MM.1S (cell line): Measurements from ENCODE around the gene MSI2.

Experiments used
- DNase-seq: peaks from one replicate; pipeline ENCODE4 v3.0.0-alpha.2; 2015
- H2AFZ ChIP-seq: fragments of 300-600 bp; sonication (generic); 2 replicates; pipeline ENCODE4 v1.6.0; 2016; ENCODE audit warnings: antibody characterized with exemption, low read length
- H3F3A ChIP-seq: fragments of 300-600 bp; sonication (generic); 2 replicates; pipeline ENCODE4 v1.6.1; 2016; ENCODE audit warnings: mild to moderate bottlenecking, antibody characterized with exemption, low read length, moderate library complexity, mixed read lengths; ENCODE audit not compliant: insufficient read depth
- H3K27ac ChIP-seq: fragments of 300-600 bp; sonication (generic); 2 replicates; pipeline ENCODE4 v1.5.1; 2016; ENCODE audit warnings: mild to moderate bottlenecking, low read length
- H3K27me3 ChIP-seq: fragments of 300-600 bp; sonication (generic); replicated peaks from 2 replicates; pipeline ENCODE4 v1.6.0; 2016; ENCODE audit warnings: low read length; ENCODE audit not compliant: insufficient read depth
- H3K36me3 ChIP-seq: fragments of 300-600 bp; sonication (generic); replicated peaks from 2 replicates; pipeline ENCODE4 v1.6.1; 2016; ENCODE audit warnings: mild to moderate bottlenecking, low read length, mixed read lengths; ENCODE audit not compliant: insufficient read depth
- H3K4me1 ChIP-seq: fragments of 300-600 bp; sonication (generic); 2 replicates; pipeline ENCODE4 v1.6.1; 2016; ENCODE audit warnings: low read length, mixed read lengths
- H3K4me2 ChIP-seq: fragments of 300-600 bp; sonication (generic); 2 replicates; pipeline ENCODE4 v1.6.0; 2016; ENCODE audit warnings: low read depth, low read length
- H3K4me3 ChIP-seq: fragments of 300-600 bp; sonication (generic); 2 replicates; pipeline ENCODE4 v1.5.1; 2016; ENCODE audit warnings: low read length, mixed read lengths
- H3K79me2 ChIP-seq: fragments of 300-600 bp; sonication (generic); 2 replicates; pipeline ENCODE4 v1.6.1; 2016; ENCODE audit warnings: mixed run types, low read length, mixed read lengths
- H3K9ac ChIP-seq: fragments of 300-600 bp; sonication (generic); 2 replicates; pipeline ENCODE4 v1.6.1; 2016; ENCODE audit warnings: low read length, mixed read lengths
- H3K9me2 ChIP-seq: fragments of 300-600 bp; sonication (generic); replicated peaks from 2 replicates; pipeline ENCODE4 v1.6.1; 2016; ENCODE audit warnings: mild to moderate bottlenecking, low read length, mixed read lengths; ENCODE audit not compliant: insufficient read depth
- H3K9me3 ChIP-seq: fragments of 300-600 bp; sonication (generic); replicated peaks from 2 replicates; pipeline ENCODE4 v1.6.1; 2016; ENCODE audit warnings: mild to moderate bottlenecking, low read length, mixed read lengths; ENCODE audit not compliant: insufficient read depth
- H4K20me1 ChIP-seq: fragments of 300-600 bp; sonication (generic); 2 replicates; pipeline ENCODE4 v1.6.1; 2016; ENCODE audit warnings: mild to moderate bottlenecking, low read length, moderate library complexity, mixed read lengths; ENCODE audit not compliant: insufficient read depth
- EZH2 ChIP-seq: fragments of 300-600 bp; sonication (generic); optimal IDR thresholded peaks from 2 replicates; pipeline ENCODE3; 2017; ENCODE audit warnings: low read depth, mild to moderate bottlenecking, antibody characterized with exemption, low read length, mixed read lengths
- EZH2phosphoT487 ChIP-seq: fragments of 300-600 bp; sonication (generic); IDR thresholded peaks from 2 replicates; pipeline ENCODE4 v1.6.1; 2018; ENCODE audit warnings: antibody characterized with exemption, low read length
- TF ChIP-seq, protein P1 (sequence below): fragments of 300-600 bp; sonication (generic); IDR thresholded peaks from 2 replicates; pipeline ENCODE4 v1.5.1; 2016; ENCODE audit warnings: antibody characterized with exemption, low read length, mixed read lengths

The MSI2 gene

DNA sequence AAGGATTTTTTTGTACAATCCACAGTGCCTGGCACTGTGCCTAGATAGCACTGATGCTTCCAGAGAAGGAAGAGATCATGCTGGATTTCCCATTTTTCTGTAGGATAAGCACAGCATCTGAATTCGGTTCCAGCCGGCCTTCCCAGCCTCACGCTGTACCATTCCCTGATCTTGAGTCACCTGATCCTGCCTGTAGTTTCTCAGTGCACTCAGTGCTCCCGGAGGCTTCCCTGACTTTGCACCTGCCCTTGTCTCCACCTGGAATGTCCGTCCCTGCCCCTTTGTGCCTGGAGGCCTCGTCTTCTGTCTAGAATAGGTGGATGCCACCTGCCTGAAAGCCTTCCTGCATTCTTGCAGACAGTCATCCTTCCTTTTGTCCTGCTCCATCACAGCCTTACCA is 308.9 kb downstream of the MSI2 start:
- Histone ChIP-seq H3K79me2 (peaks cover 4% of the 10 kb centered on the region; the same call in 1 of the 2 replicates), H2AFZ (no peak overlapping the region), H3K36me3 (no peaks in the 10 kb centered on the region), H3K9ac (no peak overlapping the region), H3K4me1 (no peaks in the 10 kb centered on the region), H3K4me3 (no peak overlapping the region), H4K20me1 (no peaks in the 10 kb centered on the region), H3K9me2 (no peaks in the 10 kb centered on the region), H3K27ac (no peak overlapping the region), H3K27me3 (no peaks in the 10 kb centered on the region), H3K9me3 (no peaks in the 10 kb centered on the region), H3K4me2 (no peak overlapping the region), H3F3A (no peaks in the 10 kb centered on the region)
- DNase-seq, result no peak
- TF ChIP-seq EZH2phosphoT487, result no peak
- TF ChIP-seq, protein P1, sequence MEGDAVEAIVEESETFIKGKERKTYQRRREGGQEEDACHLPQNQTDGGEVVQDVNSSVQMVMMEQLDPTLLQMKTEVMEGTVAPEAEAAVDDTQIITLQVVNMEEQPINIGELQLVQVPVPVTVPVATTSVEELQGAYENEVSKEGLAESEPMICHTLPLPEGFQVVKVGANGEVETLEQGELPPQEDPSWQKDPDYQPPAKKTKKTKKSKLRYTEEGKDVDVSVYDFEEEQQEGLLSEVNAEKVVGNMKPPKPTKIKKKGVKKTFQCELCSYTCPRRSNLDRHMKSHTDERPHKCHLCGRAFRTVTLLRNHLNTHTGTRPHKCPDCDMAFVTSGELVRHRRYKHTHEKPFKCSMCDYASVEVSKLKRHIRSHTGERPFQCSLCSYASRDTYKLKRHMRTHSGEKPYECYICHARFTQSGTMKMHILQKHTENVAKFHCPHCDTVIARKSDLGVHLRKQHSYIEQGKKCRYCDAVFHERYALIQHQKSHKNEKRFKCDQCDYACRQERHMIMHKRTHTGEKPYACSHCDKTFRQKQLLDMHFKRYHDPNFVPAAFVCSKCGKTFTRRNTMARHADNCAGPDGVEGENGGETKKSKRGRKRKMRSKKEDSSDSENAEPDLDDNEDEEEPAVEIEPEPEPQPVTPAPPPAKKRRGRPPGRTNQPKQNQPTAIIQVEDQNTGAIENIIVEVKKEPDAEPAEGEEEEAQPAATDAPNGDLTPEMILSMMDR, result no peak
- TF ChIP-seq EZH2, result no peak

DNA sequence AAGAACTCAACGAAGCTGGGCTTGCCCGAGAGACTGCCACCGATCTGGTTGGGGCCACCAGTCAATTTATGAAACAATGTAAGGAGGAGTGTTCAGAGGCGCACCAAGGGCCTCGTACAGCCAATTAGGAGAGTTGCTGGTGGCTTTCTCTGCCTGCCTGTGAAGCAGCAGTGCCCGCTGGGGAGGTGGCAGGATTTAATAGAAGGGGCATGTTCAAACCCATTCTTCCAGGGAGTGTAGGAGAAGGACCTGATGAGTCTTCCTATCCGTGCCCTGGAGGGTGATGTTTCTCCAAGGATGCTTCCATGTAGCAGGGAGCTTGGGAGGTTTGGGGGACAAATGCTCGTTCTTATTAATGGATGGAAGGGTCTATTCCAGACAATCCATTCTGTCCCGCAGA is 310.4 kb downstream of the MSI2 start:
- Histone ChIP-seq H3K27ac (no peak overlapping the region), H3K27me3 (no peaks in the 10 kb centered on the region), H3K9ac (no peak overlapping the region), H4K20me1 (no peaks in the 10 kb centered on the region), H2AFZ (no peak overlapping the region), H3K79me2 (peaks cover 4% of the 10 kb centered on the region; the same call in 1 of the 2 replicates), H3K9me2 (no peaks in the 10 kb centered on the region), H3K36me3 (no peaks in the 10 kb centered on the region), H3K4me3 (no peak overlapping the region), H3K9me3 (no peaks in the 10 kb centered on the region), H3F3A (no peaks in the 10 kb centered on the region), H3K4me2 (no peak overlapping the region), H3K4me1 (no peaks in the 10 kb centered on the region)
- TF ChIP-seq EZH2phosphoT487, result no peak
- TF ChIP-seq, protein P1, result no peak
- TF ChIP-seq EZH2, result no peak
- DNase-seq, result no peak

DNA sequence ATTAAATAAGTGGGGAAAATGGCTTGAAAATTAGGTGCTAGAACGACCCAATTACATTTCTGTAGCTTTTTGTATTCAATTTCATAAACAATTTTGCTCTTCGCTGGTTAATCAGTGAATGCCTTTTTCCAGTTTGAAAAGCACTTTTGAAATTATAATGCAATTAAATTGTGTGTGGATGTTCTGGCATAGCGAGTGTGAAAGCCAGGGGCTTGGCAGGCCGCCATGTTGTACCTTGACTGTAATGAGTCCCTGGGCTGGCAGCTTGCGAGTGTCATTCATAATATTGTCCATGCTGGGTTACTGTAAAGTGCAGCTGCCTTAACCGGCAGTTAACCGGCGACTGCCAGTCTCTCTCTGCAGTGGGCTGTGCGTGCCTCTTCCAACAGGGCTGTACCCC is 310.9 kb downstream of the MSI2 start:
- Histone ChIP-seq H3F3A (no peaks in the 10 kb centered on the region), H3K79me2 (peaks cover 4% of the 10 kb centered on the region; the same call in 1 of the 2 replicates), H3K27ac (no peak overlapping the region), H3K4me1 (no peaks in the 10 kb centered on the region), H3K9me3 (no peaks in the 10 kb centered on the region), H3K9me2 (no peaks in the 10 kb centered on the region), H4K20me1 (no peaks in the 10 kb centered on the region), H3K9ac (no peak overlapping the region), H2AFZ (no peak overlapping the region), H3K27me3 (no peaks in the 10 kb centered on the region), H3K36me3 (no peaks in the 10 kb centered on the region), H3K4me2 (no peak overlapping the region), H3K4me3 (no peak overlapping the region)
- DNase-seq, result no peak
- TF ChIP-seq, protein P1, result no peak
- no peak for TF ChIP-seq EZH2phosphoT487
- TF ChIP-seq EZH2, result no peak
